ENCODE measurements around the gene NOSIP. TPM values are rescaled to one million over a fixed set of nuclear protein-coding genes. Genes with fewer than 3 reads are reported as not detected.

The NOSIP gene
- total and polyA plus RNA-seq, 9 donors = 31.0 to 70.1 (median 58.7) TPM

GRCh38 chr19:49566302-49566701 lies 14.1 kb downstream of the NOSIP start:
- Histone ChIP-seq H3K27ac (no peak overlapping the region), H3K4me1 (ENCODE audit: insufficient read depth) (peaks cover 9% of the 10 kb centered on the region), H3K4me3 (no peak overlapping the region), H3K36me3 (no peaks in the 10 kb centered on the region), H3K27me3 (no peaks in the 10 kb centered on the region), H3K9me3 (no peaks in the 10 kb centered on the region)
- WGBS, 3 donors = 97 to 100% (median 98%) methylated on average over 3 of the region's 3 CpGs
- DNase-seq = no peak
- intact Hi-C loops (cut with DNase I) = no loop called here
- TF ChIP-seq EP300 (IDR thresholded peaks at IDR 0.05) = no peak
- TF ChIP-seq POLR2A (IDR thresholded peaks at IDR 0.05) = no peak
- no peak for TF ChIP-seq CTCF (IDR thresholded peaks at IDR 0.05)

GRCh38 chr19:49565261-49565660 lies 15.1 kb downstream of the NOSIP start:
- intact Hi-C loops (cut with DNase I) = no loop called here
- no peak for DNase-seq
- Histone ChIP-seq H3K9me3 (no peaks in the 10 kb centered on the region), H3K4me1 (ENCODE audit: insufficient read depth) (peaks cover 5% of the 10 kb centered on the region), H3K27ac (no peak overlapping the region), H3K27me3 (no peaks in the 10 kb centered on the region), H3K36me3 (no peaks in the 10 kb centered on the region), H3K4me3 (no peak overlapping the region)
- WGBS, 3 donors = 25 to 29% (median 29%) methylated on average over 4 of the region's 4 CpGs
- TF ChIP-seq POLR2A (IDR thresholded peaks at IDR 0.05) (no peak), EP300 (IDR thresholded peaks at IDR 0.05) (no peak), CTCF (IDR thresholded peaks at IDR 0.05) (no peak)

DNA sequence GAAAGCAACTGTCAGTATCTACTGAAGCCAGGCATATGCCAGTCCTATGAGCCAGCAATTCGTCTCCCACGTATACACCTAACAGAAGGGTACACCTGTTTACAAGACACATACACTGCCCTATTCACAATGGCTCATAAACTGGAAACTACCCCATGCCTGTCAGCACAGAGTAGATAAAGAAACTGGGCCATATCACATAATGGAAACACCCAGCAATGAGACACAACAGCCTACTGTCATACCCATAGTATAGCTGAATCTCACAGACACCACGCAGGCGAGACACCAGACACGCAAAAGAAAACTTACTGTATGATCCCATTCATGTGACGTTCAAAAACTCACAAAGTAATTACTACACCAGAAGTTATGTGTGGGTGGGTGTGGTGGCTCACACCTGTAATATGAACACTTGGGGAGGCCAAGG lies 15.7 kb downstream of the NOSIP start:
- intact Hi-C loops (cut with DNase I) = no loop called here
- Histone ChIP-seq H3K4me3 (no peak overlapping the region), H3K9me3 (no peaks in the 10 kb centered on the region), H3K27ac (no peak overlapping the region), H3K36me3 (no peaks in the 10 kb centered on the region), H3K4me1 (ENCODE audit: insufficient read depth) (peaks cover 5% of the 10 kb centered on the region), H3K27me3 (no peaks in the 10 kb centered on the region)
- TF ChIP-seq EP300 (IDR thresholded peaks at IDR 0.05) = no peak
- TF ChIP-seq CTCF (IDR thresholded peaks at IDR 0.05) = no peak
- no peak for TF ChIP-seq POLR2A (IDR thresholded peaks at IDR 0.05)
- no peak for DNase-seq
- WGBS, 3 donors = 89 to 92% (median 91%) methylated on average over 6 of the region's 6 CpGs

DNA sequence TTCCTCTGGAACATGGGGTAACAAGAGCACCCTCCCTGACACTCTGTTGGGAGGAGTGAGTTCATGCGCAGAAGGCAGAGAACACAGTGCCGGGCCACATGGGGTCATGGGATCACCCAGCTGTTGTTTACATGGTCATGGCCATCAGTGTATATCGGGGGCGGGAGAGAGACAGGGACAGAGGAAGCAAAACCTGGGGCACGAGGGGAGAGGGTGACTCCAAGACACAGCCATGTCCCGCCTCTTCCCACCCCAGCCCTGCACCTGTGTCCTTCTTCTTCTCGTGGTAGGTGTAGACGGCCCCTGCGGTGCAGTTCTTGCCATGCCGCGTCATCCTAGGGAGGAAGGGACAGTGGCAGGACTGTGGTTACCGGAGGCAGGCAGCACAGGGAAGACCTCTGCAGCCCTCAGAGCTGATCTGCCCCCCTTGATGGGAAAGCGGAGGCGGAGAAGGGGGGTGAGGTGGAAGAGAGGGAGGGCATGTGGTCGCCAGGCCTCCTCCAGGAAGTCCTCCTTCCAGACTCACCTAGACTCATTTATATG lies 19.9 kb downstream of the NOSIP start:
- intact Hi-C loops (cut with DNase I) = no loop called here
- no peak for TF ChIP-seq POLR2A (IDR thresholded peaks at IDR 0.05)
- TF ChIP-seq CTCF (IDR thresholded peaks at IDR 0.05) = no peak
- TF ChIP-seq EP300 (IDR thresholded peaks at IDR 0.05) = no peak
- 72 to 79% (median 74%) methylated on average over 15 of the region's 15 CpGs for WGBS, 3 donors
- Histone ChIP-seq H3K4me1 (ENCODE audit: insufficient read depth) (peaks cover 4% of the 10 kb centered on the region), H3K27ac (no peak overlapping the region), H3K9me3 (no peaks in the 10 kb centered on the region), H3K27me3 (no peaks in the 10 kb centered on the region), H3K4me3 (no peak overlapping the region), H3K36me3 (no peaks in the 10 kb centered on the region)
- DNase-seq = no peak
